ENCODE data around the gene SLC39A11. TPM values are rescaled to one million over a fixed set of nuclear protein-coding genes. Genes with fewer than 3 reads are reported as not detected.

SLC39A11 gene, protein sequence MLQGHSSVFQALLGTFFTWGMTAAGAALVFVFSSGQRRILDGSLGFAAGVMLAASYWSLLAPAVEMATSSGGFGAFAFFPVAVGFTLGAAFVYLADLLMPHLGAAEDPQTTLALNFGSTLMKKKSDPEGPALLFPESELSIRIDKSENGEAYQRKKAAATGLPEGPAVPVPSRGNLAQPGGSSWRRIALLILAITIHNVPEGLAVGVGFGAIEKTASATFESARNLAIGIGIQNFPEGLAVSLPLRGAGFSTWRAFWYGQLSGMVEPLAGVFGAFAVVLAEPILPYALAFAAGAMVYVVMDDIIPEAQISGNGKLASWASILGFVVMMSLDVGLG
- total RNA-seq (2021) (18.6 and 23.6 TPM in 2 replicates), Bru-seq, nascent RNA (percentile 61 among the genes with signal in this experiment), BruChase-seq, experiment 1, labeled RNA remaining after a 2-hour chase (percentile 59 among the genes with signal in this experiment), BruChase-seq, experiment 2, labeled RNA remaining after a 6-hour chase (percentile 66 among the genes with signal in this experiment)
- long read RNA-seq, transcript SLC39A11-201 (10 exons, 2,737 nt): major isoform, 5 of 16 reads
- long read RNA-seq, partial matches to known transcripts: 3 of 16 reads
- long read RNA-seq, other reads (novel, unspliced or antisense): 6 of 16 reads

DNA sequence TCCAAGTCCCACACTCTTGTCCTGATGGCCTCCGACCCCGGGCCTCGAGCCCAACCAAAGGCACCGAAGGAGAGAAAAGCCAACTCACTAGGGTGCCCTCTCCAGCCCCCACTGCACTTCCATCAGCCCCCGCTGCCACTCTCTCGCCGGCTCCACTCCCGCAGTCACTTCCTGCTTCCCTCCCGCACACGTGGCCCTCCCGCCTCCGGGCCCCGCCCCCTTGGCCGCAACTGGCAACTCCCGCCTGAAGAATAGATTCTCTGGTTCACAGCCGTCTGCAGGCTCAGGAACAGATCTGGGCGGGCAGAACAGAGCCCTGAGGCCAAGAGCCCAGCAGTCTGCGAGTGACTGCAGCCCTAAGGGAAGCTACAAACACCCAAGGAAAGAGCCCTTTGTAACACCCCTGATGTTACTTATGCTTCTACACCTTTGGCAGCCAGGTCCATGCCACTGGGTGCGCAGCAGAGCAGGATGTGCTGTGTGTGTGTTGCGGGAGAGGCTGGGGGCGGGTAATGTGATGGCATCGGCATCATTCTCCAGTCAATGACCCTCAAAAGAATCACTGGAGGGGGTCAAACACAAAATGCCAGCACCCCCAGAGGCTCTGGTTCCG, at the start of gene SLC39A11:
SLC39A11 (minus strand) TSS at position 166 of the 613 bp plus-strand sequence. CDS start 3,924 bp downstream, outside the sequence.
- intact Hi-C loops (cut with micrococcal nuclease; ENCODE audit: unreplicated experiment): no loop called here
- Histone ChIP-seq H3K4me3 (ENCODE audit: low read depth, low read length, poor library complexity, severe bottlenecking) (peak within 1 kb of the TSS; percentile 54), H3K27me3 (replicated peaks; ENCODE audit: insufficient read depth, low read depth, low read length, poor library complexity) (no peaks in the 10 kb centered on the region), H3K4me1 (ENCODE audit: insufficient read depth, low read length, poor library complexity, severe bottlenecking) (peaks cover 7% of the 10 kb centered on the region), H3K27ac (ENCODE audit: low read depth, low read length, poor library complexity, severe bottlenecking) (no peak within 1 kb of the TSS), H3K36me3 (ENCODE audit: insufficient read depth, low read length, poor library complexity, severe bottlenecking) (no peaks in the 10 kb centered on the region), H3K9me3 (ENCODE audit: low read depth, low read length, poor library complexity, severe bottlenecking) (no peaks in the 10 kb centered on the region)
- BruUV-seq (replicated peaks): no TSS peak
- ChIA-PET CTCF (no interaction called here), POLR2A (ENCODE audit: low non-redundant PET) (no interaction called here)
- TF ChIP-seq EZH2 (IDR thresholded peaks at IDR 0.05; ENCODE audit: borderline replicate concordance, low read depth, low read length, poor library complexity, severe bottlenecking) (no peak), CTCF (conservative IDR thresholded peaks at IDR 0.05; ENCODE audit: low read depth, low read length) (no peak)
- peak; percentile 97 for DNase-seq (ENCODE audit: low spot score)

GRCh38 chr17:73141411-73141810, 48.9 kb upstream of the SLC39A11 start:
- H3K4me3 ChIP-seq (ENCODE audit: low read depth, low read length, poor library complexity, severe bottlenecking): no peak overlapping the region
- H3K27me3 ChIP-seq (replicated peaks; ENCODE audit: insufficient read depth, low read depth, low read length, poor library complexity): no peaks in the 10 kb centered on the region
- H3K27ac ChIP-seq (ENCODE audit: low read depth, low read length, poor library complexity, severe bottlenecking): no peak overlapping the region
- ChIA-PET POLR2A (ENCODE audit: low non-redundant PET) (no interaction called here), CTCF (no interaction called here)
- DNase-seq (ENCODE audit: low spot score): no peak
- no peaks in the 10 kb centered on the region for H3K4me1 ChIP-seq (ENCODE audit: insufficient read depth, low read length, poor library complexity, severe bottlenecking)
- H3K36me3 ChIP-seq (ENCODE audit: insufficient read depth, low read length, poor library complexity, severe bottlenecking): no peaks in the 10 kb centered on the region
- intact Hi-C loops (cut with micrococcal nuclease; ENCODE audit: unreplicated experiment): no loop called here
- no TSS peak for BruUV-seq (replicated peaks)
- no peaks in the 10 kb centered on the region for H3K9me3 ChIP-seq (ENCODE audit: low read depth, low read length, poor library complexity, severe bottlenecking)
- no peak for TF ChIP-seq CTCF (conservative IDR thresholded peaks at IDR 0.05; ENCODE audit: low read depth, low read length)
- no peak for TF ChIP-seq EZH2 (IDR thresholded peaks at IDR 0.05; ENCODE audit: borderline replicate concordance, low read depth, low read length, poor library complexity, severe bottlenecking)

- Histone ChIP-seq H3K4me1 (ENCODE audit: insufficient read depth, low read length, poor library complexity, severe bottlenecking) (no peaks in the 10 kb centered on the region), H3K9me3 (ENCODE audit: low read depth, low read length, poor library complexity, severe bottlenecking) (no peaks in the 10 kb centered on the region), H3K4me3 (ENCODE audit: low read depth, low read length, poor library complexity, severe bottlenecking) (no peak overlapping the region), H3K27me3 (replicated peaks; ENCODE audit: insufficient read depth, low read depth, low read length, poor library complexity) (no peaks in the 10 kb centered on the region), H3K27ac (ENCODE audit: low read depth, low read length, poor library complexity, severe bottlenecking) (no peak overlapping the region), H3K36me3 (ENCODE audit: insufficient read depth, low read length, poor library complexity, severe bottlenecking) (no peaks in the 10 kb centered on the region)
- TF ChIP-seq EZH2 (IDR thresholded peaks at IDR 0.05; ENCODE audit: borderline replicate concordance, low read depth, low read length, poor library complexity, severe bottlenecking): no peak
- intact Hi-C loops (cut with micrococcal nuclease; ENCODE audit: unreplicated experiment): no loop called here
- ChIA-PET POLR2A (ENCODE audit: low non-redundant PET) (no interaction called here), CTCF (no interaction called here)
- DNase-seq (ENCODE audit: low spot score): no peak
- BruUV-seq (replicated peaks): no TSS peak
Measured at GRCh38 chr17:73140566-73140965, 48.1 kb upstream of the SLC39A11 start.
